K562 (cell line): Measurements from ENCODE around the gene VAMP8. TPM values are rescaled to one million over a fixed set of nuclear protein-coding genes. Genes with fewer than 3 reads are reported as not detected.

Experiments
- ATAC-seq: fragments of 200-7000 bp; cut with Tn5 transposase; 3 replicates; pipeline ENCODE4 v1.9.1; 2020; ENCODE audit warnings: moderate library complexity
- BruUV-seq: library from RNA; stranded (reverse); fragments of 400-500 nt; replicated peaks from 2 replicates; lab custom pipeline; 2021; lab: Mats Ljungman, UMichigan
- CTCF ChIA-PET: fragments of 300-600 bp; formaldehyde crosslinking; extraction: SDS; loops from one replicate; lab custom pipeline; 2021; ENCODE audit warnings: low intra/inter-chr PET ratio; lab: Yijun Ruan, JAX
- POLR2A ChIA-PET: fragments of 300-600, 350-650 bp; sonication (Branson Sonifier 250); formaldehyde crosslinking; extraction: SDS; loops from one replicate; lab custom pipeline; 2021; ENCODE audit warnings: antibody characterized with exemption, inconsistent platforms; lab: Yijun Ruan, JAX
- DNase-seq, 4 experiments: peaks; one replicate each; pipeline versions ENCODE4 v3.0.0 to v3.0.0-alpha.2; 2011 to 2018; ENCODE audit warnings: low spot score in 3 of 4, mixed read lengths in 3 of 4; ENCODE audit errors: extremely low read depth in 1 of 4
- FAIRE-seq: peaks from 2 replicates; lab custom pipeline; 2011; peaks lifted over from hg19 to GRCh38; lab: Jason Lieb, UNC
- H2AFZ ChIP-seq: 2 replicates; pipeline ENCODE4 v1.6.0; 2011; ENCODE audit warnings: low read depth, low read length, control low read depth, inconsistent platforms
- H3K27ac ChIP-seq: fragments of 200-600 bp; 3 replicates; pipeline ENCODE4 v1.8.0; 2011; ENCODE audit warnings: low read depth, mild to moderate bottlenecking, control low read depth, inconsistent platforms, low read length, moderate library complexity, mixed read lengths; ENCODE audit errors: extremely low read depth
- H3K27me3 ChIP-seq, 2 experiments: fragments of 300-600 bp in 1 of 2; 2 replicates in 1 of 2; 3 replicates in 1 of 2; pipeline versions ENCODE4 v1.6.0 to v1.8.0; 2011; ENCODE audit warnings: inconsistent platforms in 2 of 2, low read length in 2 of 2, mild to moderate bottlenecking in 1 of 2, mixed read lengths in 1 of 2, moderate library complexity in 1 of 2; ENCODE audit not compliant: control insufficient read depth in 2 of 2, insufficient read depth in 2 of 2
- H3K36me3 ChIP-seq: fragments of 300-600 bp; 3 replicates; pipeline ENCODE4 v1.8.0; 2011; ENCODE audit warnings: mild to moderate bottlenecking, low read length, inconsistent platforms; ENCODE audit not compliant: control insufficient read depth, insufficient read depth
- H3K4me1 ChIP-seq, 2 experiments: fragments of 200-600 bp in 1 of 2; replicated peaks in 1 of 2; 2 replicates in 1 of 2; 3 replicates in 1 of 2; pipeline versions ENCODE4 v1.5.1 to v1.8.0; 2011; ENCODE audit warnings: inconsistent platforms in 2 of 2, low read length in 2 of 2, mild to moderate bottlenecking in 1 of 2, mixed read lengths in 1 of 2, moderate library complexity in 1 of 2; ENCODE audit not compliant: control insufficient read depth in 2 of 2, insufficient read depth in 2 of 2
- H3K4me2 ChIP-seq: 2 replicates; pipeline ENCODE4 v1.6.1; 2011; ENCODE audit warnings: low read length, control low read depth, inconsistent platforms, mixed read lengths; ENCODE audit not compliant: insufficient read depth
- H3K4me3 ChIP-seq: fragments of 200-600 bp; sonication (generic), shearing (Covaris generic); 2 replicates; pipeline ENCODE4 v1.5.1; 2016; ENCODE audit warnings: control low read depth, inconsistent platforms
- H3K79me2 ChIP-seq: fragments of 200-600 bp; 3 replicates; pipeline ENCODE4 v1.8.0; 2011; ENCODE audit warnings: low read length, inconsistent platforms; ENCODE audit not compliant: control insufficient read depth, insufficient read depth
- H3K9ac ChIP-seq, 2 experiments: 2 replicates each; pipeline versions ENCODE4 v1.6.0 to v1.6.1; 2011; ENCODE audit warnings: low read depth in 2 of 2, low read length in 2 of 2, control low read depth in 1 of 2, inconsistent platforms in 1 of 2, mild to moderate bottlenecking in 1 of 2, mixed read lengths in 1 of 2; ENCODE audit not compliant: insufficient read depth in 1 of 2
- H3K9me1 ChIP-seq: one replicate; pipeline ENCODE4 v1.6.0; 2011; ENCODE audit warnings: inconsistent platforms, mild to moderate bottlenecking, low read length, moderate library complexity; ENCODE audit not compliant: control insufficient read depth, insufficient read depth
- H3K9me3 ChIP-seq: replicated peaks from 2 replicates; pipeline ENCODE4 v1.5.1; 2011; ENCODE audit warnings: low read depth, low read length, inconsistent platforms; ENCODE audit not compliant: control insufficient read depth, insufficient read depth
- H4K20me1 ChIP-seq: replicated peaks from 2 replicates; pipeline ENCODE4 v1.6.1; 2011; ENCODE audit warnings: low read length, inconsistent platforms, mixed read lengths; ENCODE audit not compliant: control insufficient read depth, insufficient read depth
- ARHGAP35 ChIP-seq: fragments of 450-650 bp; IDR thresholded peaks from 2 replicates; pipeline ENCODE4 v1.6.1; 2018; ENCODE audit not compliant: partially characterized antibody
- BHLHE40 ChIP-seq: IDR thresholded peaks from 2 replicates; pipeline ENCODE4 v1.6.1; 2011; ENCODE audit warnings: low read length, improper control_type of control experiment
- BRD4 ChIP-seq: fragments of 200-600 bp; sonication (generic); IDR thresholded peaks from 2 replicates; pipeline ENCODE4 v1.6.1; 2017; ENCODE audit warnings: inconsistent platforms
- CHCHD3 ChIP-seq: fragments of 250-450 bp; sonication (Bioruptor Pico); IDR thresholded peaks from 2 replicates; pipeline ENCODE4 v2.1.2; 2022; ENCODE audit warnings: mild to moderate bottlenecking
- DPF2 ChIP-seq: fragments of 450-650 bp; IDR thresholded peaks from 2 replicates; pipeline ENCODE4 v1.6.1; 2016
- ETS2 ChIP-seq: IDR thresholded peaks from 2 replicates; pipeline ENCODE4 v1.6.1; 2016; ENCODE audit warnings: borderline replicate concordance, missing genetic modification characterization, mild to moderate bottlenecking, moderate library complexity, missing compliant biosample characterization; ENCODE audit not compliant: poor library complexity, severe bottlenecking
- HNRNPL ChIP-seq: fragments of 200-400 bp; formaldehyde crosslinking; IDR thresholded peaks from 2 replicates; pipeline ENCODE4 v1.6.1; 2017; ENCODE audit warnings: low read depth, mild to moderate bottlenecking, low read length
- MCM2 ChIP-seq: fragments of 450-650 bp; IDR thresholded peaks from 2 replicates; pipeline ENCODE4 v1.6.1; 2017; ENCODE audit warnings: low read depth, mild to moderate bottlenecking
- RAD51 ChIP-seq: fragments of 450-650 bp; IDR thresholded peaks from 2 replicates; pipeline ENCODE4 v1.7.1; 2016; ENCODE audit warnings: low read depth, mild to moderate bottlenecking, borderline replicate concordance
- RBFOX2 ChIP-seq: fragments of 200-400 bp; formaldehyde crosslinking; IDR thresholded peaks from 2 replicates; pipeline ENCODE4 v1.6.1; 2017; ENCODE audit warnings: low read depth, mild to moderate bottlenecking, low read length, moderate library complexity
- SAP30 ChIP-seq: fragments of 200-600 bp; sonication (generic); IDR thresholded peaks from 2 replicates; pipeline ENCODE4 v1.6.1; 2012; ENCODE audit warnings: borderline replicate concordance, low read depth, mild to moderate bottlenecking, moderate library complexity, low read length, control low read depth, inconsistent platforms; ENCODE audit not compliant: insufficient read depth, poor library complexity, severe bottlenecking
- TAF7 ChIP-seq: fragments of 450-650 bp; IDR thresholded peaks from 2 replicates; pipeline ENCODE4 v1.6.1; 2016; ENCODE audit warnings: missing genetic modification characterization, missing compliant biosample characterization
- ZFP36 ChIP-seq: fragments of 150-350 bp; IDR thresholded peaks from 2 replicates; pipeline ENCODE4 v1.6.1; 2018; ENCODE audit warnings: low read length, low read depth; ENCODE audit not compliant: partially characterized antibody
- ZFX ChIP-seq: sonication (generic); formaldehyde crosslinking; IDR thresholded peaks from 2 replicates; pipeline ENCODE4 v1.8.0; 2022; ENCODE audit warnings: mild to moderate bottlenecking, missing genetic modification reagents, moderate library complexity
- ZNF324 ChIP-seq: fragments of 250-450 bp; sonication (Bioruptor Pico); IDR thresholded peaks from 2 replicates; pipeline ENCODE4 v1.4.0; 2020; ENCODE audit warnings: mild to moderate bottlenecking
- ZNF57 ChIP-seq: fragments of 450-650 bp; formaldehyde crosslinking; IDR thresholded peaks from 2 replicates; pipeline ENCODE4 v1.4.0; 2020; ENCODE audit warnings: mild to moderate bottlenecking, moderate library complexity
- WGBS: fragments of 100-300 bp; shearing (Covaris generic); methylation state at CpG from one replicate; pipeline ENCODE4 v1.1.6; 2016; ENCODE audit warnings: low coverage, mixed read lengths; ENCODE audit not compliant: insufficient coverage; ENCODE audit errors: missing lambda C conversion rate; 5-methylcytosine and 5-hydroxymethylcytosine counted together
- in situ Hi-C: fragments of 300-500 bp; cut with MboI; formaldehyde crosslinking; loops from 4 replicates; pipeline ENCODE4 v1.15.0; 2018; ENCODE audit warnings: inconsistent platforms, mixed read lengths
- intact Hi-C: fragments of 100-400 bp; cut with micrococcal nuclease; formaldehyde crosslinking; loops from 2 replicates; pipeline ENCODE4 v1.14.2; 2022
- polyA plus RNA-seq, 8 experiments: library from polyadenylated mRNA; depleted of rRNA in 4 of 8; stranded (reverse) in 5 of 8; unstranded in 3 of 8; fragments of >200 nt; fragmentation: Nextera tagmentation in 2 of 8; fragmentation: Illumina TruSeq in 1 of 8; extraction: Ambion mirVana in 2 of 8; extraction: Trizol in 1 of 8; gene quantifications; 2 replicates each; pipeline versions ENCODE4 v1.2.1 to v1.2.3, GENCODE V29; 2011 to 2014; ENCODE audit warnings: inconsistent platforms in 1 of 8, missing spikeins in 1 of 8
- total RNA-seq, 7 experiments: library from RNA; depleted of rRNA in 6 of 7; stranded (reverse); fragments of >200 nt in 6 of 7; fragmentation: Illumina TruSeq in 2 of 7; extraction: Trizol in 2 of 7; gene quantifications; 2 replicates each; pipeline versions ENCODE4 v1.2.1 to v1.2.3, GENCODE V29; 2011 to 2021; ENCODE audit warnings: low replicate concordance in 1 of 7
- TF ChIP-seq, protein P1 (sequence below), 2 experiments: fragments of 450-650 bp; IDR thresholded peaks; 2 replicates each; pipeline ENCODE4 v1.6.1; 2016
- TF ChIP-seq, protein P2 (sequence below), 2 experiments: fragments of 450-650 bp in 1 of 2; sonication (generic) in 1 of 2; formaldehyde crosslinking in 1 of 2; IDR thresholded peaks in 1 of 2; conservative IDR thresholded peaks in 1 of 2; 2 replicates each; pipeline versions ENCODE4 v1.6.1 to v1.8.1; 2016 to 2023; ENCODE audit warnings: mild to moderate bottlenecking in 2 of 2, moderate library complexity in 2 of 2, inconsistent platforms in 1 of 2, missing genetic modification reagents in 1 of 2
- TF ChIP-seq, protein P3 (sequence below): sonication (generic); formaldehyde crosslinking; IDR thresholded peaks from 2 replicates; pipeline ENCODE4 v1.8.1; 2023; ENCODE audit warnings: mild to moderate bottlenecking, missing genetic modification reagents

The VAMP8 gene
- total and polyA plus RNA-seq, 9 of the 15 experiments (the other 6 are each of a cell fraction or from before 2014, with no cell fraction given) = 107 to 571 (median 248) TPM

DNA sequence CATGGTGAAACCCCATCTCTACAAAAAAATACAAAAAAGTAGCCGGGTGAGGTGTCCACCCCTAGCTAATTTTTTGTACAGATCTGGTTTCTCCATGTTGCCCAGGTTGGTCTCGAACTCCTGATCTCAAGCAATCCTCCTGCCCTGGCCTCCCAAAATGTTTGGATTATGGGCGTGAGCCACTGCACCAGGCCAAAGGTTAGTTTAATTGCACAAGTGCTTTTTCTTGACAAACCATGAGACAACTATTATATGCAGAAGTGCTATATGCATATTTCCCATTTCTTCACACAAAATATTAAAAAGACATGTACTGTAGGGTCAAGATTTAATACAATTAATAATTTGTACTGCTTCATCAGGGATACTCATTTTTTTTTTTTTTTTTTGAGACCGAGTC is 11.1 kb upstream of the VAMP8 start:
- Histone ChIP-seq H3K4me3 (no peak overlapping the region), H3K27ac (no peak overlapping the region), H3K79me2 (peaks cover 3% of the 10 kb centered on the region; the same call in 2 of the 3 replicates), H3K9me1 (no peaks in the 10 kb centered on the region), H3K4me2 (no peak overlapping the region), H3K9ac (no peak overlapping the region), H3K27me3 (no peaks in the 10 kb centered on the region), H3K36me3 (no peaks in the 10 kb centered on the region), H4K20me1 (no peaks in the 10 kb centered on the region), H2AFZ (no peak overlapping the region), H3K4me1 (peaks cover 9 to 18% of the 10 kb centered on the region in 2 experiments), H3K9me3 (no peaks in the 10 kb centered on the region)
- ATAC-seq (no peak), DNase-seq (no peak), FAIRE-seq (no peak)
- ChIA-PET POLR2A (interaction anchor here (0.9 to 1.4 kb wide), 3 partner anchors 10 to 18 kb away, joined by 3 to 8 read pairs (median 3); partner anchors contain the start of gene VAMP8), CTCF (no interaction called here)
- WGBS = 47% methylated on average over 4 of the region's 4 CpGs
- intact Hi-C loops (no loop called here), in situ Hi-C loops (no loop called here)
- no TSS peak for BruUV-seq
- no peak for TF ChIP-seq MCM2
- TF ChIP-seq RAD51 = no peak
- TF ChIP-seq ZNF324 (CRISPR knock-in tag) = no peak
- TF ChIP-seq, protein P1, sequence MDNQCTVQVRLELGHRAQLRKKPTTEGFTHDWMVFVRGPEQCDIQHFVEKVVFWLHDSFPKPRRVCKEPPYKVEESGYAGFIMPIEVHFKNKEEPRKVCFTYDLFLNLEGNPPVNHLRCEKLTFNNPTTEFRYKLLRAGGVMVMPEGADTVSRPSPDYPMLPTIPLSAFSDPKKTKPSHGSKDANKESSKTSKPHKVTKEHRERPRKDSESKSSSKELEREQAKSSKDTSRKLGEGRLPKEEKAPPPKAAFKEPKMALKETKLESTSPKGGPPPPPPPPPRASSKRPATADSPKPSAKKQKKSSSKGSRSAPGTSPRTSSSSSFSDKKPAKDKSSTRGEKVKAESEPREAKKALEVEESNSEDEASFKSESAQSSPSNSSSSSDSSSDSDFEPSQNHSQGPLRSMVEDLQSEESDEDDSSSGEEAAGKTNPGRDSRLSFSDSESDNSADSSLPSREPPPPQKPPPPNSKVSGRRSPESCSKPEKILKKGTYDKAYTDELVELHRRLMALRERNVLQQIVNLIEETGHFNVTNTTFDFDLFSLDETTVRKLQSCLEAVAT (IDR thresholded peaks at IDR 0.05) = no peak
- no peak for TF ChIP-seq SAP30
- TF ChIP-seq ZFX (CRISPR knock-in tag) = no peak
- TF ChIP-seq ZNF57 = no peak
- TF ChIP-seq, protein P2, sequence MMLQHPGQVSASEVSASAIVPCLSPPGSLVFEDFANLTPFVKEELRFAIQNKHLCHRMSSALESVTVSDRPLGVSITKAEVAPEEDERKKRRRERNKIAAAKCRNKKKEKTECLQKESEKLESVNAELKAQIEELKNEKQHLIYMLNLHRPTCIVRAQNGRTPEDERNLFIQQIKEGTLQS (IDR thresholded peaks at IDR 0.05) = no peak
- TF ChIP-seq, protein P2 (CRISPR knock-in tag; conservative IDR thresholded peaks at IDR 0.05) = no peak
- no peak for TF ChIP-seq HNRNPL
- TF ChIP-seq, protein P3, sequence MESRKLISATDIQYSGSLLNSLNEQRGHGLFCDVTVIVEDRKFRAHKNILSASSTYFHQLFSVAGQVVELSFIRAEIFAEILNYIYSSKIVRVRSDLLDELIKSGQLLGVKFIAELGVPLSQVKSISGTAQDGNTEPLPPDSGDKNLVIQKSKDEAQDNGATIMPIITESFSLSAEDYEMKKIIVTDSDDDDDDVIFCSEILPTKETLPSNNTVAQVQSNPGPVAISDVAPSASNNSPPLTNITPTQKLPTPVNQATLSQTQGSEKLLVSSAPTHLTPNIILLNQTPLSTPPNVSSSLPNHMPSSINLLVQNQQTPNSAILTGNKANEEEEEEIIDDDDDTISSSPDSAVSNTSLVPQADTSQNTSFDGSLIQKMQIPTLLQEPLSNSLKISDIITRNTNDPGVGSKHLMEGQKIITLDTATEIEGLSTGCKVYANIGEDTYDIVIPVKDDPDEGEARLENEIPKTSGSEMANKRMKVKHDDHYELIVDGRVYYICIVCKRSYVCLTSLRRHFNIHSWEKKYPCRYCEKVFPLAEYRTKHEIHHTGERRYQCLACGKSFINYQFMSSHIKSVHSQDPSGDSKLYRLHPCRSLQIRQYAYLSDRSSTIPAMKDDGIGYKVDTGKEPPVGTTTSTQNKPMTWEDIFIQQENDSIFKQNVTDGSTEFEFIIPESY (CRISPR knock-in tag) = no peak
- TF ChIP-seq BHLHE40 = no peak
- TF ChIP-seq TAF7 = no peak
- no peak for TF ChIP-seq ETS2 (tag)
- no peak for TF ChIP-seq ZFP36
- TF ChIP-seq BRD4 = no peak
- TF ChIP-seq DPF2 = no peak
- no peak for TF ChIP-seq CHCHD3 (CRISPR knock-in tag)
- no peak for TF ChIP-seq RBFOX2
- no peak for TF ChIP-seq ARHGAP35
